T-helper 22 cell (primary cell): ENCODE data around the gene FAM53A.

Source experiments
- DNase-seq: peaks from one replicate; pipeline ENCODE4 v3.0.0-alpha.2; 2020; ENCODE audit warnings: low read depth

The FAM53A gene

GRCh38 chr4:1604181-1604705 is 79.9 kb downstream of the FAM53A start:
- DNase-seq, result no peak

GRCh38 chr4:1603413-1604135 is 80.5 kb downstream of the FAM53A start:
- no peak for DNase-seq

- no peak for DNase-seq
Measured at GRCh38 chr4:1602655-1603412, 81.3 kb downstream of the FAM53A start.

- no peak for DNase-seq
Measured at GRCh38 chr4:1601852-1602654, 82.1 kb downstream of the FAM53A start.

- no peak for DNase-seq
Measured at GRCh38 chr4:1601533-1601835, 82.6 kb downstream of the FAM53A start.

GRCh38 chr4:1600811-1601532 is 83.1 kb downstream of the FAM53A start:
- no peak for DNase-seq

- no peak for DNase-seq
Measured at GRCh38 chr4:1600211-1600780, 83.8 kb downstream of the FAM53A start.

- no peak for DNase-seq
Measured at GRCh38 chr4:1599491-1600210, 84.5 kb downstream of the FAM53A start.

- DNase-seq, result no peak
Measured at GRCh38 chr4:1599026-1599481, 85.1 kb downstream of the FAM53A start.

GRCh38 chr4:1598206-1599025 is 85.7 kb downstream of the FAM53A start:
- no peak for DNase-seq

- DNase-seq, result no peak
Measured at GRCh38 chr4:1597021-1597931, 86.8 kb downstream of the FAM53A start.

- no peak for DNase-seq
Measured at GRCh38 chr4:1596393-1596792, 87.7 kb downstream of the FAM53A start.

- DNase-seq, result no peak
Measured at GRCh38 chr4:1595789-1596325, 88.3 kb downstream of the FAM53A start.

- DNase-seq, result no peak
Measured at GRCh38 chr4:1594871-1595788, 89.0 kb downstream of the FAM53A start.

- DNase-seq, result no peak
Measured at GRCh38 chr4:1593881-1594345, 90.2 kb downstream of the FAM53A start.

- no peak for DNase-seq
Measured at GRCh38 chr4:1593458-1593857, 90.7 kb downstream of the FAM53A start.

GRCh38 chr4:1592709-1593417 is 91.2 kb downstream of the FAM53A start:
- no peak for DNase-seq
